Peyer's patch (tissue), 4 donors: ENCODE measurements around the gene MYO15B. TPM values are rescaled to one million over a fixed set of nuclear protein-coding genes. Genes with fewer than 3 reads are reported as not detected.

Source experiments
- DNase-seq, 3 donors: peaks; one replicate each; pipeline ENCODE4 v3.0.0-alpha.2; 2017 to 2019
- H3K27ac ChIP-seq, 4 donors: fragments of 200-600 bp; sonication (generic); one replicate each; pipeline ENCODE4 v1.5.1; 2016 to 2019
- H3K27me3 ChIP-seq, 2 donors: fragments of 200-600 bp; sonication (generic); one replicate each; pipeline ENCODE4 v1.5.1; 2019
- H3K36me3 ChIP-seq, 3 donors: fragments of 200-600 bp; sonication (generic); one replicate each; pipeline ENCODE4 v1.5.1; 2016 to 2019
- H3K4me1 ChIP-seq, 4 donors: fragments of 200-600 bp; sonication (generic); one replicate each; pipeline ENCODE4 v1.5.1; 2016 to 2019
- H3K4me3 ChIP-seq, 4 donors: fragments of 200-600 bp; sonication (generic); 1 replicate in 3 of 4; 2 replicates in 1 of 4; pipeline ENCODE4 v1.5.1; 2016 to 2019; ENCODE audit warnings: mild to moderate bottlenecking in 1 of 4
- H3K9me3 ChIP-seq, 4 donors: fragments of 200-600 bp; sonication (generic); one replicate each; pipeline ENCODE4 v1.5.1; 2016 to 2019; ENCODE audit warnings: mild to moderate bottlenecking in 1 of 4
- CTCF ChIP-seq, 6 experiments: fragments of 450-650 bp in 4 of 6; fragments of 200-600 bp in 2 of 6; sonication (generic) in 1 of 6; IDR thresholded peaks; one replicate each; pipeline ENCODE4 v1.5.1; 2017 to 2019; ENCODE audit warnings: antibody characterized with exemption in 6 of 6, mild to moderate bottlenecking in 3 of 6, moderate library complexity in 1 of 6
- POLR2A ChIP-seq, 2 donors: fragments of 450-650 bp; IDR thresholded peaks; one replicate each; pipeline ENCODE4 v1.5.1; 2017; ENCODE audit warnings: antibody characterized with exemption in 2 of 2, mild to moderate bottlenecking in 2 of 2, moderate library complexity in 2 of 2
- total RNA-seq, 4 donors: library from RNA; depleted of rRNA; stranded (reverse); fragments of >200 nt; gene quantifications; one replicate each; pipeline ENCODE4 v1.1.0, GENCODE V29; 2016

MYO15B gene
- total RNA-seq, 4 donors from 2014 or later: 552 to 2,671 (median 1,951) TPM

- Histone ChIP-seq H3K4me3 (peak overlapping the region in 2 of 4 donors; percentile 30 to 40), H3K27ac (peak overlapping the region in 3 of 4 donors; percentile 80 to 96 (median 91)), H3K4me1 (peaks cover 0 to 18% (median 0%) of the 10 kb centered on the region in 4 donors), H3K27me3 (no peaks in the 10 kb centered on the region), H3K36me3 (peaks cover 0 to 14% (median 0%) of the 10 kb centered on the region in 3 donors), H3K9me3 (no peaks in the 10 kb centered on the region)
- DNase-seq: peak in 2 of 3 donors; percentile 90
- TF ChIP-seq POLR2A (IDR thresholded peaks at IDR 0.05) (peak; percentile 46 to 86), CTCF (IDR thresholded peaks at IDR 0.05) (no peak)
Measured at GRCh38 chr17:75645889-75646637, 58.5 kb downstream of the MYO15B start.

DNA sequence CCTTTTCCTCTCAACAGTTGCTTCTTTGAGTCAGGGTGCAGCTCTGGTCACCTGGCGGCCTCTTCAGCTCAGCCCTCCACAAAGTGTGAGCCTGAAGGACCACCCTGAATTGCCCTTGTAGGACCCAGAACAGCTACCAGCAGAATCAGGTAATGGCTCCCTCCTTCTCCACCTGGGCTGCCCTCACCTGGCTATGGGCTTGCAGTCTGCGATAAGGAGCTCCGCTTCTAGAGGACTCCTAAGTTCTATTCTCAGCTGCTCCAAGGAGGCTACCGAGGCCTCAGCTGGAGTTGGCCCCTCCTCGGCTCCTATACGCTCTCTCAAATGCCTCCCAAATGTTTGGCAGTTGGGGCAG lies 59.0 kb downstream of the MYO15B start:
- Histone ChIP-seq H3K27ac (peak overlapping the region in 3 of 4 donors; percentile 80 to 96 (median 91)), H3K4me1 (peaks cover 0 to 18% (median 0%) of the 10 kb centered on the region in 4 donors), H3K36me3 (peaks cover 0 to 14% (median 0%) of the 10 kb centered on the region in 3 donors), H3K9me3 (no peaks in the 10 kb centered on the region), H3K27me3 (no peaks in the 10 kb centered on the region), H3K4me3 (peak overlapping the region in 2 of 4 donors; percentile 30 to 40)
- DNase-seq: peak in 1 of 3 donors; percentile 44
- TF ChIP-seq CTCF (IDR thresholded peaks at IDR 0.05): no peak

DNA sequence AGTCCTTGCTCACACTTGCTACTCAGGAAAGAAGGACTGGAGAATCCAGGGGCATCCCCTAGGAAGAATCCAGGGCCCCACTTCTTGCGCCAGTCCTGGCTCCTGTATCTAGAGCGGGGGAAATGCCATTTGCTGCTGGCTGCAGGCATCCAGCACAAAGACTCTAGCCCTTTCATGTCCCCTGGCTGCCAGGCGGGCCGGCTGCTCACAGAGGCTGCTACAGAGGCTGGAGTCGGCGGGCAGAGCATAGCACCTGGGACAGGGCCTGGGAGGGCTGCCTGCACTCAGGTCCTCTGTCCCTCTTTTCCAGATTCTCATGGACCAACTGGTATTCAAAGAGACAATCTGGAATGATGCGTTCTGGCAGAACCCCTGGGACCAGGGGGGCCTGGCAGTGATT lies 59.5 kb downstream of the MYO15B start:
- TF ChIP-seq CTCF (IDR thresholded peaks at IDR 0.05): no peak
- no peak for TF ChIP-seq POLR2A (IDR thresholded peaks at IDR 0.05)
- peaks cover 0 to 16% (median 0%) of the 10 kb centered on the region in 3 donors for H3K36me3 ChIP-seq
- peaks cover 0 to 16% (median 0%) of the 10 kb centered on the region in 4 donors for H3K4me1 ChIP-seq
- H3K9me3 ChIP-seq: no peaks in the 10 kb centered on the region
- H3K27ac ChIP-seq: peak overlapping the region in 3 of 4 donors; percentile 80 to 96 (median 91)
- no peak for DNase-seq
- no peaks in the 10 kb centered on the region for H3K27me3 ChIP-seq
- H3K4me3 ChIP-seq: peak overlapping the region in 2 of 4 donors; percentile 30 to 40

- Histone ChIP-seq H3K4me1 (peaks cover 0 to 7% (median 0%) of the 10 kb centered on the region in 4 donors), H3K36me3 (peaks cover 0 to 23% (median 0%) of the 10 kb centered on the region in 3 donors), H3K4me3 (no peak overlapping the region), H3K9me3 (no peaks in the 10 kb centered on the region), H3K27me3 (no peaks in the 10 kb centered on the region), H3K27ac (no peak overlapping the region)
- no peak for DNase-seq
- TF ChIP-seq CTCF (IDR thresholded peaks at IDR 0.05) (no peak), POLR2A (IDR thresholded peaks at IDR 0.05) (no peak)
Measured at GRCh38 chr17:75647921-75648320, 60.3 kb downstream of the MYO15B start.

DNA sequence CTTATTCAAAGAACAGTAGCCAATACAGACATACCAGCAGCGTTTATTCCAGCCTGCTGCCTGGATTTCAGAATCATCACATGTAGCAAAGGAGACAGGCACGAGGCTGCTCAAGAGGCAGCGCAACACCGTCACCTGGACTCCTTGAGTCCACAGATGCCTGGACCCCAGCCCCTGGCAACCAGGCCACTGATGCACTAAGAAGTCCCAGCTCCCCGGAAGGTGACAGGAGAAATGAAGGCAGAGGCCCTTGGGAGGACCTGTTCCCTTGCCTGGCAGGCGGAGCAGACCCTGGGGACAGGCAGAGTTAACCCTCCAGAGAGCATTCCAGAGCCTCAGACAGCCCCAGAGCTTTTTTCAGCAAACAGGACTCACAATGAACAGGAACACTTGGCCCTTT lies 62.1 kb downstream of the MYO15B start:
- DNase-seq: no peak
- no peak for TF ChIP-seq CTCF (IDR thresholded peaks at IDR 0.05)
- TF ChIP-seq POLR2A (IDR thresholded peaks at IDR 0.05): no peak
- Histone ChIP-seq H3K27me3 (no peaks in the 10 kb centered on the region), H3K9me3 (no peaks in the 10 kb centered on the region), H3K27ac (no peak overlapping the region), H3K4me3 (no peak overlapping the region), H3K36me3 (peaks cover 0 to 28% (median 0%) of the 10 kb centered on the region in 3 donors), H3K4me1 (peaks cover 0 to 5% (median 0%) of the 10 kb centered on the region in 4 donors)
